ENCODE measurements around the gene RPP25L.
A peak's percentile ranks its signal among the peaks of the same experiment; 100 is the strongest.

Gene RPP25L

GRCh38 chr9:34610434-34611206 lies 1.3 kb downstream of the RPP25L start:
- DNase-seq = no peak

GRCh38 chr9:34607331-34607730 lies 4.6 kb downstream of the RPP25L start:
- no peak for DNase-seq

GRCh38 chr9:34606905-34607304 lies 5.0 kb downstream of the RPP25L start:
- DNase-seq = no peak

GRCh38 chr9:34606190-34606589 lies 5.7 kb downstream of the RPP25L start:
- no peak for DNase-seq

- DNase-seq = peak; percentile 82
These were observed 8.2 kb downstream of the RPP25L start for GRCh38 chr9:34603610-34604231.

- no peak for DNase-seq
These were observed 9.8 kb downstream of the RPP25L start for GRCh38 chr9:34601937-34602573.

- DNase-seq = no peak
These were observed 11.0 kb downstream of the RPP25L start for GRCh38 chr9:34600908-34601307.

- no peak for DNase-seq
These were observed 12.4 kb downstream of the RPP25L start for GRCh38 chr9:34599546-34599945.

- DNase-seq = no peak
These were observed 17.7 kb downstream of the RPP25L start for GRCh38 chr9:34594177-34594576.

GRCh38 chr9:34592895-34593601 lies 18.8 kb downstream of the RPP25L start:
- DNase-seq = no peak

- DNase-seq = no peak
These were observed 19.7 kb downstream of the RPP25L start for GRCh38 chr9:34591917-34592866.

- DNase-seq = peak; percentile 76
These were observed 20.5 kb downstream of the RPP25L start for GRCh38 chr9:34591248-34591916.

- no peak for DNase-seq
These were observed 21.3 kb downstream of the RPP25L start for GRCh38 chr9:34590381-34591247.

GRCh38 chr9:34589636-34590380 lies 22.1 kb downstream of the RPP25L start, which contains the start of gene CNTFR:
CNTFR (minus strand) TSS chr9:34589724; CDS start chr9:34568981, 20,743 bp downstream.
- DNase-seq = no peak

GRCh38 chr9:34588671-34589635 lies 22.9 kb downstream of the RPP25L start:
- DNase-seq = no peak

- peak; percentile 34 for DNase-seq
These were observed 24.6 kb downstream of the RPP25L start for GRCh38 chr9:34587271-34587670.

GRCh38 chr9:34585946-34586669 lies 25.8 kb downstream of the RPP25L start:
- no peak for DNase-seq

GRCh38 chr9:34584970-34585369 lies 26.9 kb downstream of the RPP25L start:
- no peak for DNase-seq

Data from activated CD4-positive, alpha-beta T cell treated with anti-CD3 and anti-CD28 coated beads, Interleukin-2, amount 50 U/mL, for 16 hours (primary cell).